ENCODE results near the gene REM2.

DNA sequence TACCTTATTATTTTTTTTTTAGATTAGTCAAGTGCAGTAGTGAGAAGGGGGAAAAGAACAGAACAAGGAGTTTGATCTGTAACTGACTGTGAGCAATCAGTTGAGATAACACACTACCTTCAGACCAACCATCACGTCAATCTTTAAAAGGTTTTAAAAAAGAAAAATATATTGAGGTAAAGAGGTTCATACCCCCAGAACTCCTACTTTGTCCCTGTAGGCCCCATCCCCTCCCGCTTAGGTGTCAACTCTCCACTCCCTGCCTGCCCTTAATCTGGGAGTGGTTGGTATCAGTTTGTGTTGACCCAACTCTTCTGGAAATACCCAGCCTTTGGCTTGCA is 30.5 kb upstream of the REM2 start:
- TF ChIP-seq CTCF (IDR thresholded peaks at IDR 0.05; ENCODE audit: insufficient read depth, low read depth, low read length) (no peak), EZH2 (IDR thresholded peaks at IDR 0.05; ENCODE audit: insufficient read depth, low read length) (no peak)
